ENCODE data around the gene SDHD.

The SDHD gene

DNA sequence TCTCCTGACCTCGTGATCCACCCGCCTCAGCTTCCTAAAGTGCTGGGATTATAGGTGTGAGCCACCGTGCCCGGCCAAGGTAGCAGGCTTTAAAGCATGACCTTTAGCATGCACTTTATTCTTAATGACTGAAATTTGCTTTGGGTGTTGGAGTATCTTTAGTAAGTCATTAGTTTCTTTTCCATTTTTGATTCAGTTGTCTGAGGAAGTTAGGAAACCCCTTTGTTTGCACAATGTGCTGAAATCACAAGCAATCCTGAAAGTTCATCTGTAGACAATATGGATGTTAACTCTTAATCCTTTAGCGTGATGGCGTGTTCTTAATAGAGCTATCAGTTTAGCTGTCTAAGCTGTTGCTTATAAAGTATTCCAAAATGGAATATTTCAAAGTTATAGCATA lies 16.8 kb downstream of the SDHD start:
- DNase-seq (ENCODE audit: low spot score), result no peak

DNA sequence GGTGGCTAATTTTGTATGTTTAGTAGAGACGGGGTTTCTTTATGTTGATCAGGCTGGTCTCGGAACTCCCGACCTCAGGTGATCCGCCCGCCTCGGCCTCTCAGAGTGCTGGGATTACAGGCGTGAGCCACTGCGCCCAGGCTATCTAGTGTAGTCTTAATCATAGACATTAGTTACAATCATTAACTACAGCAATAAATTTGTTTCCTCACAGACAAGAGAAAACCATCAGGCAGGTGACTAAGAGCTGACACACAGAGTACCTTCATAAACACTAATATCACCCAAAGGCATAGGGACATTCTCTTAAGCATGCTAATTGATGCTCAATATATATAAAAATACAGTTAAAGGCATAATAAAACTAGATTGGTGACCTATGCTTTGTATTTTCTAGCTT lies 19.4 kb downstream of the SDHD start:
- no peak for DNase-seq (ENCODE audit: low spot score)

DNA sequence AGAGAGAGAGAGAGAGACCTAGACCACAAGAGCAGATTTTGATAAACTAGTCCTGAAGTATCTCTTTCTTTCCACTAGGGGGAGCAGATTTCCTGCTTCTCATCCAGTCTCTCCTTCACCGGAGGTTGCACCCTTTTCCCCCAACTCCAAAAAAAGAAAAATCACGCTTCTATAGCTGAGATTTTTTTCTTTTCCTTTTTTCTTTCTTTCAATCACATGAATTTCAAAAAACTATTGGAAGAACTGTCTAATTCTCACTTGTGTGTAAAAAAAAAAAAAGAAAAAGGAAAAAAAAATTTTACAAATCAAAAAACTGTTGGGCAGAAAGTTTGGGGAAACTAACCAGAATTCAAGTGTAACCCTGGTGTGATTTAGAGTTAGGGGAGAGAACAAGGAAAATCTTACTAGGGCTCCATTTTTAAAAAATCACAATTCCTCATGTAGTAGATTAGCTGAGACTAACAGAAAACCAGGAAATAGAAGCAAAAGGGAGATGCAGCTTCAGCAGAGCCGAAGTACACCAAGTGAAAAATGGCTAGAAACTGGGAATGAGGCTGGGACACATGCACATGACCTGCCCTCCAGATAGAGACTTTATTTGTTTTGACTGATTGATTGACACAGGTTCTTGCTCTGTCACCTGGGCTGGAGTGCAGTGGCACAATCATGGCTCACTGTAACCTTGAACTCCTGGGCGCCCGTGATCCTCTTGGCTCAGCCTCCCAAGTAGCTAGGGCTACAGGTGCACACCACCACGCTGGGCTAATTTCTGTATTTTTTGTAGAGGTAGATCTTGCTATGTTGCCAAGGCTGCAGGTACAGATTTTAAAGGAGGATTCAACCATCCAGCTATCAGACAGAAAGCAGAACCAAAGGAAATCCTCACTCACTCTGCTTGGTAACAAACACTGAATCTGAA lies 27.1 kb downstream of the SDHD start:
- peak; percentile 78 for DNase-seq (ENCODE audit: low spot score)

GRCh38 chr11:112114460-112114859 lies 27.8 kb downstream of the SDHD start:
- no peak for DNase-seq (ENCODE audit: low spot score)

- DNase-seq (ENCODE audit: low spot score), result no peak
Observed at GRCh38 chr11:112115386-112115785, 28.7 kb downstream of the SDHD start.

DNA sequence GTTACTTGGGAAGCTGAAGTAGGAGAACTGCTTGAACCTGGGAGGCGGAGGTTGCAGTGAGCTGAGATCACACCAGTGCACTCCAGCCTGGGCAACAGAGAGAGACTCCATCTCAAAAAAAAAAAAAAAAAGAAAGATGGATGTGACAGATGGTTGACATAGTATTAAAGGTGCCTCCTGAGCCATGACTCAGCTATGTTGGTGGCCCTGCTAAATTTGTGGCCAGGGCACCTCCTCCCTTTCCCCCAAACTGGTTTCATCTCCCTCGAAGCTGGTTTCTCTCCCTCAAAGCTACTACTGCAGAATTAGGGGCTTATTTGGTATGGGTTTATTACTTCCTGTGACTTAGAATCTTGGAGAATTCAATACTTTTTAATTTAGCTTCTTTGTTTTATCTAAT lies 31.5 kb downstream of the SDHD start:
- no peak for DNase-seq (ENCODE audit: low spot score)

DNA sequence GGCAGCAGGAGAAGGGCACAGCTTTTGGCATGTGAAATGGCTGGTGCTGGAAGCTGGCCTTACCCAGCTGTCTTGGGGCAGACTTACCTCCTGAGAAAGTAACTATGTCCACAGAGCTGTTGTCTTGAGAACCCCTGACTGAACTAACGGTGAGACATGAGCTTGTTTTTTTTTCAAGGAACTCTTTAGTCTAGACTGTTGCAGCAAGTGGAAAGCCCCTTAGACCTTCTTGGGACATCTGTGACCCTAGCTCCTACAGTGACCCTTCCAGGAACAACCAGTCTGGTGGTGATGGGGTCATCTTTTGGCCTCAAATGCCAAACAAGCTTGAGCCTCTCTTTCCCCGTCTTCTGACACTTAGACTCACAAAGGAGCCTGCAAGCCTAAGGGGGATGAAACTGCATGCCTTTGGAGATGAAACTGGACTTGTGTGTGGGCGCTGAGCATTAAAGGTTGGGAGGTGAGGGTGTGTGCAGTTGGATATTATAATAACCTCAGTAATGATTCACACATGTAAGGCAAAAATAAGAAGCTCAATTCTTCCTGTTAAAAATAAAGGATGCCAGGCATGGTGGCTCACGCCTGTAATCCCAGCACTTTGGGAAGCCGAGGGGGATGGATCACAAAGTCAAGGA lies 35.4 kb downstream of the SDHD start:
- DNase-seq (ENCODE audit: low spot score), result no peak

GRCh38 chr11:112123129-112123528 lies 36.5 kb downstream of the SDHD start:
- DNase-seq (ENCODE audit: low spot score), result no peak

GRCh38 chr11:112127056-112127455 lies 40.4 kb downstream of the SDHD start:
- DNase-seq (ENCODE audit: low spot score), result no peak

- peak; percentile 55 for DNase-seq (ENCODE audit: low spot score)
Observed at GRCh38 chr11:112128483-112129121, 41.9 kb downstream of the SDHD start.

DNA sequence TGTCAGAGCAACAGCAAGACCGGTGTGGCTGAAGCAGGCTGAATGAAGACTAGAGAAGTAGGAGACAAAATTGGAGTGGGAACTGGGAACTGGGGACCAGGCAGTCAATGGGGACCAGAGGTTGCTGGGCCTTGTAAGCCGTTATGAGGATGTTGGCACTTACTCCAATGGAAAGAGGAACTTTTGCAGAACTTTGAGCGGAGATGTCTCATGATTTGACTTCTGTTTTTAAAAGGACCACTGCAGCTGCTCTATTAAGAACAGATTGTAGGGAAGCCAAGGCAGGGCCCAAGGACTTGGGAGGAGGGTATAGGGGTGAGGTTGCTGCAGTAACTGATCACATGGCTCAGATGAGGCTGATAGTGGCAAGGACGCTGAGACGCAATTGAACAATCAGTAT lies 43.0 kb downstream of the SDHD start:
- no peak for DNase-seq (ENCODE audit: low spot score)

DNA sequence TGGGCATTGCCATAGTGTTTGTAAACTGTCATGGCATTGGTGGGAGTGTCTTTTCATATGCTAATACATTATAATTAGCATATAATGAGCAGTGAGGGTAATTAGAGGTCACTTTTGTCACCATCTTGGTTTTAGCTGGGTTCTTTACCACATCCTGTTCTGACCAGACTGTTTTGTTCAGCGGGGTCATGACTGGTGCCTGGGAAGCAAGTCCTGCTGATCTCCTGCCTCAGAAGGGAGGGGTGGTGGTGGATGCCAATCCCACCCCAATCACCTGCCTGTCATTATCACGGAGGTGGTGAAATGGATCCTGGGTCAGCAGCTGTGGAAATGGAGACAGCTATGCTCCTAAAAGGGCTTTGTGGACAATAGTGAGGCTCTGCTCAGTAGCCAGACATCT lies 46.1 kb downstream of the SDHD start:
- DNase-seq (ENCODE audit: low spot score), result peak; percentile 58

DNA sequence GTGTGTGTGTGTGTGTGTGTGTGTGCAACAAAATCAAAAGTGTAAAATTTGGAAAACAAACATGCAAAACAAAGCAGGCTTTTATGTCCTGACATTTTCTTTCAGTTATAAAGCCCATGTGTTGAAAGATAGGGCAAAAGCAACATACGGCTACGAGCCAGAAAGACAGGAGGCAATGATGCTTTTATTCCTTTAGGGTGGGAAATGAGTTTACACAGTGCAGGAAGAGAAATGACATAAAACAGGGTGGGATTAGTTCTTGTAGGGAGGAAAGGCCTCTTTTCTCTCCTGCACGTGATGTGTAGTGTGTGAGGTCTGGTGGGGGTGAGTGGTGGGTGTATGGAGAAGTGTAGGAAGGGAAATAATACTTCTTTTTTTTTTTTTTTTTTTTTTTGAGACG lies 47.8 kb downstream of the SDHD start:
- DNase-seq (ENCODE audit: low spot score), result no peak

DNA sequence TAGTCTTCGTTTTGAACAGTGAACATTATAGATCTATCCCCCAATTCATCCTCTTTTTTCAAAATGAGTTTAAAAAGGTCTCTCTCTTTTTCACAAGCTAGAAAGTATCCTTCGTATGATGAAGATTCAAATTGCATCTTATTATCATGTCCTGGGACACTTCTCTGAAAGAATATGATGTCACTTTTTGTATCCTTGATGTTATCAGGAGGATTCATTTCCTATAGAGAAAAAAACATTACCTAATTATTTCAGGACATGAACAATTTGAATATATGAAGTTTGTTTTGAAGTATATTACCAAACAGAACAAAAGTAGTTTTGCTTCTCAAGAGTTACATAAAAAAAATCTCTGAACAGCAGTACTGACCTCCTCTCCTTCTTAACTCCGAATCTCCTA lies 56.9 kb downstream of the SDHD start:
- no peak for DNase-seq (ENCODE audit: low spot score)

All from SW480 (cell line).